Brain microvascular endothelial cell (primary cell): ENCODE data around the gene DNASE1L2.

Experiments used
- DNase-seq: peaks from one replicate; pipeline ENCODE4 v3.0.0-alpha.2; 2020
- H3K27ac ChIP-seq: fragments of 250-450 bp; sonication (Bioruptor Pico); 2 replicates; pipeline ENCODE4 v1.5.1; 2020; ENCODE audit warnings: mild to moderate bottlenecking, moderate library complexity
- H3K27me3 ChIP-seq: fragments of 250-450 bp; sonication (Bioruptor Pico); replicated peaks from 2 replicates; pipeline ENCODE4 v1.5.1; 2020; ENCODE audit warnings: mild to moderate bottlenecking
- H3K36me3 ChIP-seq: fragments of 250-450 bp; sonication (Bioruptor Pico); replicated peaks from 2 replicates; pipeline ENCODE4 v1.5.1; 2020; ENCODE audit warnings: mild to moderate bottlenecking
- H3K4me3 ChIP-seq: 2 replicates; pipeline ENCODE4 v1.5.1; 2011; ENCODE audit warnings: low read depth, mild to moderate bottlenecking, control low read depth, low read length, moderate library complexity
- in situ Hi-C: cut with HindIII; loops from 2 replicates; pipeline ENCODE4 v1.10.0; 2017; ENCODE audit warnings: low sequenced_read_pairs, low pct_ligation_motif_present
- TF ChIP-seq, protein P1 (sequence below): IDR thresholded peaks from 2 replicates; pipeline ENCODE4 v1.5.1; 2011; ENCODE audit warnings: low read depth, mild to moderate bottlenecking, moderate library complexity, low read length, control low read depth, inconsistent platforms; ENCODE audit errors: missing control alignments

DNASE1L2 gene

DNA sequence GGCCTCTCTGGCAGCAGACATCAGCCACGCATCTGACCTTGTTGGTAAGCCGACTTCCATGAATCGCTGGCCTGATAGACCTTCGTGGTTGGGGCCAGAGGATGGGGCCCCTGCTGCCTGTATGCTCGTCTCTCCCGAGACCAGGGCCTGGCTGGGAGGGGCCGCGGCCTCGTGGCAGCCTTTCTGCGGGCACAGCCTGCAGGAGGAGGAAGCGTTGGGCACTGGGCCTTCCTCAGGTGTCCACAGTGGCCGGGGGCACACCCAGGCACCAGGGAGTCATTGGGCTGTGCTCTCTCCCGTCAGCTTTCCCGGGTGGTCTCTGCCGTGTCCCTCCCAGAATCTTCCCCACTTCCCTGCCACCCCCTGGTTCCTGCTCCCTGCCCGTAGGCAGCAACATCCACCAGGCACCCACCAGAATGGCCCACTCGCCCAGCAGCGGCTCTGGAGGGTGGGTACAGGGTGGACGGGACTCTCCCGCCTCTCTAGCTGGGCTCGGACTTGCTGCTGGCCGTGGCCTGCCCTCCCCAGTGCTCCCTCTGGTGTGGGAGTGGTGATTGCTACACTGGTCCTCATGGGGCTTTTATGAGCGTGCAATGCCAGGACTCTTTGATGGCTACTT is 6.5 kb upstream of the DNASE1L2 start:
- Histone ChIP-seq H3K27me3 (no peaks in the 10 kb centered on the region), H3K4me3 (no peak overlapping the region), H3K27ac (no peak overlapping the region), H3K36me3 (peaks cover 40% of the 10 kb centered on the region)
- in situ Hi-C loops: no loop called here
- DNase-seq: no peak
- TF ChIP-seq, protein P1, sequence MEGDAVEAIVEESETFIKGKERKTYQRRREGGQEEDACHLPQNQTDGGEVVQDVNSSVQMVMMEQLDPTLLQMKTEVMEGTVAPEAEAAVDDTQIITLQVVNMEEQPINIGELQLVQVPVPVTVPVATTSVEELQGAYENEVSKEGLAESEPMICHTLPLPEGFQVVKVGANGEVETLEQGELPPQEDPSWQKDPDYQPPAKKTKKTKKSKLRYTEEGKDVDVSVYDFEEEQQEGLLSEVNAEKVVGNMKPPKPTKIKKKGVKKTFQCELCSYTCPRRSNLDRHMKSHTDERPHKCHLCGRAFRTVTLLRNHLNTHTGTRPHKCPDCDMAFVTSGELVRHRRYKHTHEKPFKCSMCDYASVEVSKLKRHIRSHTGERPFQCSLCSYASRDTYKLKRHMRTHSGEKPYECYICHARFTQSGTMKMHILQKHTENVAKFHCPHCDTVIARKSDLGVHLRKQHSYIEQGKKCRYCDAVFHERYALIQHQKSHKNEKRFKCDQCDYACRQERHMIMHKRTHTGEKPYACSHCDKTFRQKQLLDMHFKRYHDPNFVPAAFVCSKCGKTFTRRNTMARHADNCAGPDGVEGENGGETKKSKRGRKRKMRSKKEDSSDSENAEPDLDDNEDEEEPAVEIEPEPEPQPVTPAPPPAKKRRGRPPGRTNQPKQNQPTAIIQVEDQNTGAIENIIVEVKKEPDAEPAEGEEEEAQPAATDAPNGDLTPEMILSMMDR: no peak

DNA sequence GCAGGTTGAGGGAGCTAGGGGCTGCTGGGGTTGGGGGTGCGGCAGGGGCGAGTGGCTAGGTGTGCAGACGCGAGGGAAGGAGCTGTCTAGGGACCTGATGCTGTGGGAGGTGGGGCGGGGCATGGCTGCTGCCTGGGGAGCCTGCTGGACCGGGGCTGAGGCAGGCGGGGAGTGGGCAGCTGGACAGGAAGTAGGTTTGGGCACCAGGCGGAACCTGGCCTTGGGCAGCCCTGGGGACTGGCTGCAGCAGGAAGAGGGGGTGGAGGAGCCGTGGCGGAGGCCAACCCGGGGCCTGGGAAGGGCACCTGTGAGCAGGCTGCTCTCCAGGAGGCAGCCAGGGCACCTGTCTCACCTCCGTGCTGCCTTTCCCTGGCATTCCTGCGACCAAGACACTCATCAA is 5.9 kb upstream of the DNASE1L2 start:
- TF ChIP-seq, protein P1: no peak
- Histone ChIP-seq H3K27ac (no peak overlapping the region), H3K36me3 (peaks cover 47% of the 10 kb centered on the region), H3K4me3 (no peak overlapping the region), H3K27me3 (no peaks in the 10 kb centered on the region)
- in situ Hi-C loops: no loop called here
- DNase-seq: no peak

DNA sequence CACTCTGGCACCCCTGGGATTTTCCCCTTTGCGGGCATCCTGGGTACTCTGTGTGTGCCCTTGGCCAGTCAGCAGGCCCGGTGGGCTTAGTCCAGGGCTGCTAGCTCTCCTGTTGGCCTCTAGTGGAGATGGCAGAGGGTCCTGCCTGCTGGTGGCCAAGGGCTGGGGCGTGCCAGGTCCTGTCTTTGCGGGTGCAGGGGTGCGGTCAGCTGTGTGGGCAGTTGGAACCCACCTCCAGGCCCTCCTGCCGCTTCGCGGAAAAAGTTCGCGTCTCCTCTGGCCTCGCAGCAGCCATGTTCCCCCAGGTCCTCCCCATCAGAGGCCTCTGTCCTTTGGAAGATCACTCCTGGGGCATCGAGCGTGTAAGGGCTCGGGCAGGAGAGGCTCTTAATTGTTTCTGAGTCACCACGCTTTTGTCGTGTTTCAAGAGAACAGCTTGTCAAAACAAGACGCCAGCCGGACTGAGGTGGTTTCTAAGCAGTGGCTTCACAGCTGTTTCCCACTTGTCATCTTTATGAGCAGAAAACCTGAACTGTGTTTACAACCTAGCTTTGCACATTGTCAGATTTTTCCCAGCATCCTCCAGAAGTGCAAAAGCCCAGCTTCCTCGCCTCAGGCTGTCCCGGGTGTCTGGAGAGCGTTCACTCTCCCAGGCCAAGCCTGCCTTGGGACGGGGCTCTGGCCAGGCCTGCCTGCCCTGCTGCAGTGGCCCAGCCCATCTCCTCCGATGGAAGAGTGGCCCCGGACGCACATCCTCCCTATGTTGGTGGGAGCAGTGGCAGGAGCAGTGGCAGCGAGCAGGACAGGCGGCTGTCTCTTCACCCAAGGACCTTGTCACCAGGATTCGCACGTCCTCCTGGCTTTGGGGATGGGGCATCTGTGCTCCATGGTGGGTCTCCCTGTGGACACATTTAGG is 5.0 kb upstream of the DNASE1L2 start:
- in situ Hi-C loops: no loop called here
- peaks cover 48% of the 10 kb centered on the region for H3K36me3 ChIP-seq
- no peaks in the 10 kb centered on the region for H3K27me3 ChIP-seq
- TF ChIP-seq, protein P1: no peak
- H3K27ac ChIP-seq: no peak overlapping the region
- DNase-seq: no peak
- H3K4me3 ChIP-seq: no peak overlapping the region

DNA sequence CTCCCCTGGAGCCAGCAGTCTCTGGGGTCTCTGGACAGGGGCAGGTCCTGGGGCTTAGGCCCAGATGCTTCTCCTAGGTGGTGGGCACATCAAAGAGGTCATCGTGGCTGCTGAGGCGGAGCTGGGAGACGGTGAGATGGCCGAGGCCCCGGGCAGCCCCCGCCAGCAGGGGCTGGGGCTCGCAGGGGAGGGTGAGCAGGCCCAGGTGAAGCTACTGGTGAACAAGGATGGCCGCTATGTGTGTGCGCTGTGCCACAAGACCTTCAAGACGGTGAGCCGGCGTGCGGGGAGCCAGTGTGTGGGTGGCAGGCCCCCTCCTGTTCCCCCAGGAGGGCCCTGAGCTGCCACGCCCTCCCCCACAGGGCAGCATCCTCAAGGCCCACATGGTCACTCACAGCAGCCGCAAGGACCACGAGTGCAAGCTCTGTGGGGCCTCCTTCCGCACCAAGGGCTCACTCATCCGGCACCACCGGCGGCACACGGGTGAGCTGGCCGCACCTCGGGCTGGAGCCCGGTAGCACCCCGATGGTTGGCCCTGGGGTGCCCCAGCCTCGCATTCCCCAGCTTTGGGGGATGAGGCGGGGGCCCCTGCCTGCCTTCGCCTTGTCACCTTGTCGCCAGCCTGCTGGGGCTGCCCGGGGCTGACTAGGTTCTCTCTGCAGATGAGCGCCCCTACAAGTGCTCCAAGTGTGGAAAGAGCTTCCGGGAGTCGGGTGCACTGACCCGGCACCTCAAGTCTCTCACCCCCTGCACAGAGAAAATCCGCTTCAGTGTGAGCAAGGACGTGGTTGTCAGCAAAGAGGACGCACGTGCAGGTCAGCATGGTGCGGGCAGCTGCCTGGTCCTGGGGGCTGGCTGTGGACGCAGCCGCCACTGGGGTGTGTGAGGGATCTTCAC is 3.9 kb upstream of the DNASE1L2 start:
- Histone ChIP-seq H3K36me3 (peaks cover 48% of the 10 kb centered on the region), H3K4me3 (no peak overlapping the region), H3K27me3 (peaks cover 5% of the 10 kb centered on the region), H3K27ac (no peak overlapping the region)
- TF ChIP-seq, protein P1: no peak
- in situ Hi-C loops: no loop called here
- no peak for DNase-seq

DNA sequence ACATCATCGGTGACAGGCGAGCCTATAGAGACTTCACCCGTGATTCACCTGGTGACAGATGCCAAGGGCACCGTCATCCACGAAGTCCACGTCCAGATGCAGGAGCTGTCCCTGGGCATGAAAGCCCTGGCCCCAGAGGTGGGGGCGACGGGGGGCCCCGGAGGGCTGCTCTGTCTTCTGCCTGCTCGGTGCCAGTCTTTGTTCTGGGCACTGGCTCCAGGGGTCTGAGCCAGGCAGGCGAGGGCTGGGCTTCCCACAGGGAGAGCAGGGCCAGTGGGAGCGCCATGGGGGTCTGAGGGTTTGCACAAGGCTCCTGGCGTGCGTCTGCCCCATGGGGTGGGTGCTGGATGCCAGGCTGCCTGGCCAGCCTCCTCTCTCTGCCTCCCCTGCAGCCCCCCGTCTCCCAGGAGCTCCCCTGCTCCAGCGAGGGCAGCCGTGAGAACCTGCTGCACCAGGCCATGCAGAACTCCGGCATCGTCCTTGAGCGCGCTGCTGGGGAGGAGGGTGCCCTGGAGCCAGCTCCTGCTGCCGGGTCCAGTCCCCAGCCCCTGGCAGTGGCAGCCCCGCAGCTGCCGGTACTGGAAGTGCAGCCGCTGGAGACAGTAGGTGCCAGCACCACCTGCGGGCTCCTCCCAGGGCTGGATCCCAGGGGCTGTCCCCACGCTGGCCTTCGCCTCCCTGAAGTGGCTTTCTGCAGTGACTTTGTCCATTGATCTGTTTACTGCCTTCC is 3.0 kb upstream of the DNASE1L2 start:
- TF ChIP-seq, protein P1: no peak
- no peak for DNase-seq
- Histone ChIP-seq H3K36me3 (peaks cover 48% of the 10 kb centered on the region), H3K27ac (no peak overlapping the region), H3K27me3 (peaks cover 5% of the 10 kb centered on the region), H3K4me3 (no peak overlapping the region)
- in situ Hi-C loops: no loop called here
